Measurements from ENCODE around the gene SEPTIN3. TPM values are rescaled to one million over a fixed set of nuclear protein-coding genes. Genes with fewer than 3 reads are reported as not detected.
"Not testable (repeated sequence)": the region's sequence is repeated elsewhere in the genome, so short reads cannot be mapped to it uniquely, and the experiment has no call there.

The SEPTIN3 gene
- polyA plus RNA-seq, 1 experiment: 0.22 TPM

- H3K9me3 ChIP-seq (ENCODE audit: control insufficient read depth, insufficient read depth, low read length): no peaks in the 10 kb centered on the region
- ChIA-PET POLR2A (interaction anchor here (0.9 to 1.3 kb wide), 3 partner anchors 10 to 280 kb away, joined by 3 to 5 read pairs (median 3); partner anchors contain the start of gene MEI1), CTCF (interaction anchor here (0.9 to 9.4 kb wide), 7 partner anchors 11 to 496 kb away, joined by 3 to 281 read pairs (median 4); partner anchors contain the start of gene MEI1)
- DNase-seq (ENCODE audit: low read depth, low spot score): no peak
- H3K4me3 ChIP-seq (ENCODE audit: low read depth, low read length): no peak overlapping the region
- no peaks in the 10 kb centered on the region for H3K27me3 ChIP-seq (ENCODE audit: control insufficient read depth, insufficient read depth, low read length)
- no peak for TF ChIP-seq CTCF (IDR thresholded peaks at IDR 0.05; ENCODE audit: low read depth, low read length)
- no peak overlapping the region for H3K27ac ChIP-seq (ENCODE audit: low read depth, low read length)
These were observed 21.7 kb upstream of the SEPTIN3 start for GRCh38 chr22:41947424-41948080.

GRCh38 chr22:41948142-41948541 lies 21.1 kb upstream of the SEPTIN3 start:
- no peak for TF ChIP-seq CTCF (IDR thresholded peaks at IDR 0.05; ENCODE audit: low read depth, low read length)
- ChIA-PET CTCF (interaction anchor here (0.9 kb wide), 1 partner anchor 201 kb away, joined by 14 read pairs; no protein-coding TSS in a partner anchor), POLR2A (no interaction called here)
- no peak for DNase-seq (ENCODE audit: low read depth, low spot score)
- H3K27ac ChIP-seq (ENCODE audit: low read depth, low read length): no peak overlapping the region
- H3K4me3 ChIP-seq (ENCODE audit: low read depth, low read length): no peak overlapping the region
- no peaks in the 10 kb centered on the region for H3K27me3 ChIP-seq (ENCODE audit: control insufficient read depth, insufficient read depth, low read length)
- H3K9me3 ChIP-seq (ENCODE audit: control insufficient read depth, insufficient read depth, low read length): no peaks in the 10 kb centered on the region

GRCh38 chr22:41948928-41949296 lies 20.3 kb upstream of the SEPTIN3 start:
- H3K27ac ChIP-seq (ENCODE audit: low read depth, low read length); H3K27me3 ChIP-seq (ENCODE audit: control insufficient read depth, insufficient read depth, low read length); POLR2A ChIA-PET; DNase-seq (ENCODE audit: low read depth, low spot score); H3K9me3 ChIP-seq (ENCODE audit: control insufficient read depth, insufficient read depth, low read length); H3K4me3 ChIP-seq (ENCODE audit: low read depth, low read length): not testable (repeated sequence)
- CTCF ChIA-PET: interaction anchor here (1.3 kb wide), 1 partner anchor 252 kb away, joined by 7 read pairs; no protein-coding TSS in a partner anchor

GRCh38 chr22:41949297-41949965 lies 19.8 kb upstream of the SEPTIN3 start:
- no peak for TF ChIP-seq CTCF (IDR thresholded peaks at IDR 0.05; ENCODE audit: low read depth, low read length)

GRCh38 chr22:41951898-41952474 lies 17.3 kb upstream of the SEPTIN3 start, which contains the start of gene SMIM45:
SMIM45 (plus strand) TSS chr22:41952150.
- POLR2A ChIA-PET: no interaction called here

More at GRCh38 chr22:41949297-41949965, 19.8 kb upstream of the SEPTIN3 start:
- no peak for DNase-seq (ENCODE audit: low read depth, low spot score)
- ChIA-PET POLR2A (no interaction called here), CTCF (interaction anchor here (1.1 to 1.3 kb wide), 2 partner anchors 203 to 252 kb away, joined by 6 to 7 read pairs; no protein-coding TSS in a partner anchor)
- Histone ChIP-seq H3K4me3 (ENCODE audit: low read depth, low read length) (no peak overlapping the region), H3K27me3 (ENCODE audit: control insufficient read depth, insufficient read depth, low read length) (no peaks in the 10 kb centered on the region), H3K27ac (ENCODE audit: low read depth, low read length) (no peak overlapping the region), H3K9me3 (ENCODE audit: control insufficient read depth, insufficient read depth, low read length) (no peaks in the 10 kb centered on the region)

More at GRCh38 chr22:41951898-41952474, 17.3 kb upstream of the SEPTIN3 start, which contains the start of gene SMIM45:
- Histone ChIP-seq H3K4me3 (ENCODE audit: low read depth, low read length) (no peak within 1 kb of the TSS), H3K9me3 (ENCODE audit: control insufficient read depth, insufficient read depth, low read length) (no peaks in the 10 kb centered on the region), H3K27me3 (ENCODE audit: control insufficient read depth, insufficient read depth, low read length) (no peaks in the 10 kb centered on the region), H3K27ac (ENCODE audit: low read depth, low read length) (no peak within 1 kb of the TSS)
- CTCF ChIA-PET: interaction anchor here (0.9 to 2.0 kb wide), 3 partner anchors 11 to 255 kb away, joined by 3 to 6 read pairs (median 4); no protein-coding TSS in a partner anchor
- DNase-seq (ENCODE audit: low read depth, low spot score): no peak
- TF ChIP-seq CTCF (IDR thresholded peaks at IDR 0.05; ENCODE audit: low read depth, low read length): no peak
